Kidney epithelial cell (primary cell): ENCODE measurements around the gene PNMA8C. TPM values are rescaled to one million over a fixed set of nuclear protein-coding genes. Genes with fewer than 3 reads are reported as not detected.

Experiments used
- DNase-seq: peaks from one replicate; pipeline ENCODE4 v3.0.0-alpha.2; 2010; ENCODE audit warnings: low read depth
- H3K27me3 ChIP-seq: 2 replicates; pipeline ENCODE4 v1.6.0; 2011; ENCODE audit warnings: low read length; ENCODE audit not compliant: control insufficient read depth, insufficient read depth
- H3K36me3 ChIP-seq: 2 replicates; pipeline ENCODE4 v1.5.1; 2011; ENCODE audit warnings: low read length; ENCODE audit not compliant: control insufficient read depth, insufficient read depth
- H3K4me3 ChIP-seq: 2 replicates; pipeline ENCODE4 v1.5.1; 2011; ENCODE audit warnings: low read depth, mild to moderate bottlenecking, control low read depth, low read length
- total RNA-seq: library from RNA; depleted of rRNA; stranded (reverse); fragments of >200 nt; gene quantifications from 2 replicates; pipeline ENCODE4 v1.2.3, GENCODE V29; 2015
- TF ChIP-seq, protein P1 (sequence below): IDR thresholded peaks from 2 replicates; pipeline ENCODE4 v1.5.1; 2011; ENCODE audit warnings: mild to moderate bottlenecking, moderate library complexity, low read length, control low read depth, inconsistent platforms; ENCODE audit not compliant: insufficient read depth, poor library complexity, severe bottlenecking

The PNMA8C gene
- total RNA-seq, 1 donor from 2014 or later, result 0.25 TPM

GRCh38 chr19:46391296-46392251 is 37.2 kb downstream of the PNMA8C start:
- Histone ChIP-seq H3K36me3 (peaks cover 2% of the 10 kb centered on the region), H3K4me3 (no peak overlapping the region), H3K27me3 (no peaks in the 10 kb centered on the region)
- TF ChIP-seq, protein P1, sequence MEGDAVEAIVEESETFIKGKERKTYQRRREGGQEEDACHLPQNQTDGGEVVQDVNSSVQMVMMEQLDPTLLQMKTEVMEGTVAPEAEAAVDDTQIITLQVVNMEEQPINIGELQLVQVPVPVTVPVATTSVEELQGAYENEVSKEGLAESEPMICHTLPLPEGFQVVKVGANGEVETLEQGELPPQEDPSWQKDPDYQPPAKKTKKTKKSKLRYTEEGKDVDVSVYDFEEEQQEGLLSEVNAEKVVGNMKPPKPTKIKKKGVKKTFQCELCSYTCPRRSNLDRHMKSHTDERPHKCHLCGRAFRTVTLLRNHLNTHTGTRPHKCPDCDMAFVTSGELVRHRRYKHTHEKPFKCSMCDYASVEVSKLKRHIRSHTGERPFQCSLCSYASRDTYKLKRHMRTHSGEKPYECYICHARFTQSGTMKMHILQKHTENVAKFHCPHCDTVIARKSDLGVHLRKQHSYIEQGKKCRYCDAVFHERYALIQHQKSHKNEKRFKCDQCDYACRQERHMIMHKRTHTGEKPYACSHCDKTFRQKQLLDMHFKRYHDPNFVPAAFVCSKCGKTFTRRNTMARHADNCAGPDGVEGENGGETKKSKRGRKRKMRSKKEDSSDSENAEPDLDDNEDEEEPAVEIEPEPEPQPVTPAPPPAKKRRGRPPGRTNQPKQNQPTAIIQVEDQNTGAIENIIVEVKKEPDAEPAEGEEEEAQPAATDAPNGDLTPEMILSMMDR, result no peak
- DNase-seq, result no peak

- TF ChIP-seq, protein P1, result no peak
- no peak for DNase-seq
- Histone ChIP-seq H3K27me3 (no peaks in the 10 kb centered on the region), H3K36me3 (peaks cover 2% of the 10 kb centered on the region), H3K4me3 (no peak overlapping the region)
Measured at GRCh38 chr19:46390866-46391265, 37.9 kb downstream of the PNMA8C start.

GRCh38 chr19:46390121-46390858 is 38.4 kb downstream of the PNMA8C start:
- Histone ChIP-seq H3K36me3 (peaks cover 2% of the 10 kb centered on the region), H3K4me3 (no peak overlapping the region), H3K27me3 (no peaks in the 10 kb centered on the region)
- no peak for DNase-seq
- TF ChIP-seq, protein P1, result no peak

DNA sequence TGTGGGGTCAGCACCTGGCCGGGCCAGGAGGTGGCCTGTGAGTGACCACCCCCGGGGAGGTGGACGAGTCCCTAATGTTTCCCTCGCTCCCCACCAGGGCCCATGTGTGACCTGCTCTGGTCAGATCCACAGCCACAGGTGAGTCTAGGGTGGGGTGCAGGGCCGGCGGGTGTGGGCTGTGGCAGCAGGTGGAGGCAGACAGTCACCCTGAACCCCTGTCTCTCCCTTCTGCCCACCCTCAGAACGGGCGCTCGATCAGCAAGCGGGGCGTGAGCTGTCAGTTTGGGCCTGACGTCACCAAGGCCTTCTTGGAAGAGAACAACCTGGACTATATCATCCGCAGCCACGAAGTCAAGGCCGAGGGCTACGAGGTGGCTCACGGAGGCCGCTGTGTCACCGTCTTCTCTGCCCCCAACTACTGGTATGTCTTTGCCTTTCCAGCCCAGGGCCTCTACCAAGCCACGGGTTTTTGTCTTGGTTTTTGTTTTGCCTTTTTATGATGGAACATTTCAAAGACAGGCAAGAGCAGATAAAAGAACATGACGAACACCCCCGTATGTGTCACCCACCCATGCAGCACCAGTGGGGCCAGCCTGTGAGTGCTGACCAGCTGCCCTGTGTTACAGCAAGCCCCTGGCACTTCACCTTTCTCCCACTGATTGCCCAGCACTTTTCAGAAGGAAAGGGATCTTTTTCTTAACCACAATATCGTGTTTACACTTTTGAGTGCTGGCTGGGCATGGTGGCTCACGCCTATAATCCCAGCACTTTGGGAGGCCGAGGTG is 40.2 kb downstream of the PNMA8C start:
- TF ChIP-seq, protein P1, result no peak
- Histone ChIP-seq H3K36me3 (peaks cover 5% of the 10 kb centered on the region), H3K4me3 (no peak overlapping the region), H3K27me3 (no peaks in the 10 kb centered on the region)
- DNase-seq, result no peak

GRCh38 chr19:46387713-46388130 is 41.0 kb downstream of the PNMA8C start:
- H3K27me3 ChIP-seq, result no peaks in the 10 kb centered on the region
- no peak overlapping the region for H3K4me3 ChIP-seq
- TF ChIP-seq, protein P1, result no peak
- H3K36me3 ChIP-seq, result peaks cover 5% of the 10 kb centered on the region
- no peak for DNase-seq
